Stimulated activated memory B cell treated with anti-CD40 and anti-IgM and Interleukin-4, amounts not matched to agents 10 μg/mL and 1 μg/mL and 100 μg/mL, for 72 hours (primary cell): ENCODE data around the gene ASGR1.
A peak's percentile ranks its signal among the peaks of the same experiment; 100 is the strongest.
"Not testable (repeated sequence)": the region's sequence is repeated elsewhere in the genome, so short reads cannot be mapped to it uniquely, and the experiment has no call there.

Source experiments
- ATAC-seq: fragments of 150-1000 bp; cut with Tn5 transposase; 2 replicates; pipeline ENCODE4 v1.10.0; 2021
- H3K27ac Mint-ChIP-seq: one replicate; pipeline ENCODE4 v1.8.0; 2022; ENCODE audit warnings: mild to moderate bottlenecking, mixed read lengths
- H3K27me3 Mint-ChIP-seq: one replicate; pipeline ENCODE4 v1.8.0; 2022; ENCODE audit warnings: mixed read lengths
- H3K36me3 Mint-ChIP-seq: one replicate; pipeline ENCODE4 v1.8.0; 2022; ENCODE audit warnings: mixed read lengths
- H3K4me1 Mint-ChIP-seq: one replicate; pipeline ENCODE4 v1.8.0; 2022; ENCODE audit warnings: mixed read lengths
- H3K4me3 Mint-ChIP-seq: one replicate; pipeline ENCODE4 v1.8.0; 2022; ENCODE audit warnings: mild to moderate bottlenecking, moderate library complexity, mixed read lengths
- H3K9me3 Mint-ChIP-seq: one replicate; pipeline ENCODE4 v1.8.0; 2022; ENCODE audit warnings: mixed read lengths

Gene ASGR1

DNA sequence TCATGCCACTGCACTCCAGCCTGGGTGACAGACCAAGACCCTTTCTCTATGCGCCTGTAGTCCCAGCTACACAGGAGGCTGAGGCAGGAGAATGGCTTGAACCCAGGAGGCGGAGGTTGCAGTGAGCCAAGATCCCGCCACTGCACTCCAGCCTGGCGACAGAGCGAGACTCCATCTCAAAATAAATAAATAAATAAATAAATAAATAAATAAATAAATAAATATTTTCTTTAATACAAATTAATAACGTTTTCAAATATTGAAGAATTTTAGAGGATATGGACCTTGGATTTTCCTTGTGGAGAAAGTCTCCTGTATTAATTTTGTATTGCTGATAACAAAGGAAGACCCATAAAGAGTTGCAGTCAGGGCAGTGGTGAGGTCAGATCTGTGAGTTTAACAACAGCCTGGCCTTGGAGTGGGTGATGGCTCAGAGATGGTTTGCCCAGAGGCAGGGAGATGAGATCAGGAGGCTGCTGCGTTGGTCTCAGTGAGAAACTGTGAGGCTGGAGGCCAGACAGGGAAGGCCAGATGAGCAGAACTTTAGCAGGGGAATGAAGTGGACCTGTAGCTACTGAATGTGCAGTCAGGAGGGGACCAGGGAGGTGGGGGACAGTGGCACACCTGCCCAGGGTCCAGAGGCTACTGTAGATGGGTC, 4.4 kb upstream of the ASGR1 start:
- peaks cover 7% of the 10 kb centered on the region for H3K4me1 Mint-ChIP-seq
- H3K9me3 Mint-ChIP-seq: no peaks in the 10 kb centered on the region
- no peaks in the 10 kb centered on the region for H3K36me3 Mint-ChIP-seq
- H3K4me3 Mint-ChIP-seq: no peak overlapping the region
- H3K27me3 Mint-ChIP-seq: peaks cover 9% of the 10 kb centered on the region
- no peak overlapping the region for H3K27ac Mint-ChIP-seq
- ATAC-seq: no peak

DNA sequence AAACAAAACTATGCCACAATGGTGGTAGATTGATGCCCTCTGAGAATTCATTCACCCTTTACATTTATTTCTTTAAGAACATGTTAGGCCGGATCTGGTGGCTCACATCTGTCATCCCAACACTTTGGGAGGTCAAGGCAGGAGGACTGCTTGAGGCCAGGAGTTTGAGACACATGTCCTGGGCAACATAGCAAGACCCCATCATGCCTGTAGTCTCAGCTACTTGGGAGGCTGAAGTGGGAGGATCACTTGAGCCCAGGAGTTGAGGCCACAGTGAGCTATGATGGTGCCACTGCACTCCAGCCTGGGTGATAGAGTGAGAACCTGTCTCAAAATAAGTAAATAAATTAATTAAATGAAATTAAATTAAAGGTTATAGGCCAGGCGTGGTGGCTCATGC, 2.9 kb upstream of the ASGR1 start:
- Mint-ChIP-seq H3K4me1 (peaks cover 12% of the 10 kb centered on the region), H3K27me3 (peaks cover 18% of the 10 kb centered on the region)
- ATAC-seq, H3K4me3 Mint-ChIP-seq, H3K36me3 Mint-ChIP-seq, H3K9me3 Mint-ChIP-seq, H3K27ac Mint-ChIP-seq: not testable (repeated sequence)

DNA sequence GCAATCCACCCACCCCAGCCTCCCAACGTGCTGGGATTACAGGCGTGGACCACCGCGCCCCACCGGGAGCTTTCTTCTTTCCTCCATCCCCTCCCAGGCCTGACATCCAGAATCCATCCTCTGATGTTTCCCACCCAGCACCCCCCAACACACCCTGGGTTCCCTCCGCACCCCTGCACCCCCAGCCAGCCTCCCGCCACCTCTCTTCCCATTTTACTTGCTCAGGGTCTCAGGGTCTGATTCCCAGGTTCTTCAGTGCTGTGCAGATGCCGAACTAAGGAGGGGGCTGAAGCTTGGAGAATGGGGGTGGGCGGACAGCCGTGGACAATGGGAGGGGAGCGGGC, 225 bp downstream of the ASGR1 start:
- ATAC-seq: no peak
- no peaks in the 10 kb centered on the region for H3K36me3 Mint-ChIP-seq
- H3K9me3 Mint-ChIP-seq: no peaks in the 10 kb centered on the region
- H3K27me3 Mint-ChIP-seq: peaks cover 10% of the 10 kb centered on the region
- H3K4me3 Mint-ChIP-seq: no peak overlapping the region
- peaks cover 6% of the 10 kb centered on the region for H3K4me1 Mint-ChIP-seq
- H3K27ac Mint-ChIP-seq: no peak overlapping the region

DNA sequence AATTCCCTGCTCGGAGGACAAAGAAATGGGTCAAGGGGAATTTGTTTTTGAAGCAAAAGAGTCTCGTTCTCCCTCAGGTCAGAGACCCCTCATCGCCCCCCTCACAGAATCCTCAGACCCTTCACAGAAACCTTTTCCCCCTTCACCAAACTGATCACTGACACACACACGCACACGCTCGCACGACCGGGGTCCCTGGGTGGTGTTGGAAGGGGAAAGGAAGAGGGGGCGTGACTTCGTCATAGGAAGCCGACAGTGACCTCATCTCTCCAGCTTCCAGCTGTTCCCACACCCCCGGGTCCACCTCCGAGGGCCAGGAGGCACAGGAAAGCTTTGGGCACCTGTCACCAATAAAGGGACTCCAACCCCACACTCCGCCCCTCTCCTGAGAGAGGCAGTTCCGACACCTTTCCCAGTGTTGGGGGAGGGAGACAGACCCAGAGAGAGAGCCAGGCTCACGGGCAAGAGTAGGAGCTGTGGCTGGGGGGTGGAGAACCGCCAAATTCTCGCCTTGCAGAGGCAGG, 1.2 kb downstream of the ASGR1 start:
- no peak for ATAC-seq
- peaks cover 10% of the 10 kb centered on the region for H3K27me3 Mint-ChIP-seq
- no peak overlapping the region for H3K4me3 Mint-ChIP-seq
- H3K36me3 Mint-ChIP-seq: no peaks in the 10 kb centered on the region
- no peaks in the 10 kb centered on the region for H3K9me3 Mint-ChIP-seq
- peaks cover 6% of the 10 kb centered on the region for H3K4me1 Mint-ChIP-seq
- H3K27ac Mint-ChIP-seq: no peak overlapping the region

DNA sequence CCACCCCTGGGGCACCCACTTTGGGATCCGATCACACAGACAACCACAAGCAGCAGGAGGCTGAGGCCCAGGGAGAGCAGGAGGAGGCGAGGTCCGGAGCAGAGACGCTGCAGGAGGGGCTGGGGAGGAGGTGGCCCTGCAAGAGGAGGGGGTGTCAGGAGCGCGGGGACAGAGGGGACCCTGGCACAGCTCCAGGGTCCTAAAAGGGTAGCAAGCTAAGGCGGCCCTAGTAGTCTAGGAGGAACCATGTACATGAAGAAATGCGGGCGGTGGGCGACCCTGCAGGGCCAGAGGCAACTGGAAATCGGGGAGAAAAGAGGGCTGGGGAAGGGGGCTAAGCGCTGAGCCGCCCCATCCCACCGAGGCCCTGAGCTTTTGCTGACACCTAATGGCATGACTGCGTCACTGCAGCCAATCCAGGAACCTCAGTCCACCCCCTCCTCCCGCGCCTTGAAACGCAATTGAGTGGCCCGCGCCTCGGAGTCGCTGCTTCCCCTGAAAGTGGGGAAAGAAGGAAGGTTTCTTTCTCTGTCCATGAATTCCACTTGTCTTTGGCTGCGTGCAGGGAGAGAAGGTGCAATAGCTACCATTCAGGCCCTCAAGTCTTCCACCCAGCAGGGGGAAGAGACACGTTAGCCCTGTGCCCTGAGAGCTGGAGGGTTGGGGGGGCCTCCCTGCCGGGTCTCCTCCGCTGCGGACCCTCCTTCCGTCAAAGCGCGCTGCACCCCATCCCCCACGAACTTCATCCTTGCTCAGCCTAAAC, 1.8 kb downstream of the ASGR1 start:
- Mint-ChIP-seq H3K27ac (no peak overlapping the region), H3K4me1 (peaks cover 6% of the 10 kb centered on the region), H3K27me3 (peaks cover 10% of the 10 kb centered on the region), H3K36me3 (no peaks in the 10 kb centered on the region), H3K4me3 (no peak overlapping the region), H3K9me3 (no peaks in the 10 kb centered on the region)
- peak; percentile 72 for ATAC-seq

DNA sequence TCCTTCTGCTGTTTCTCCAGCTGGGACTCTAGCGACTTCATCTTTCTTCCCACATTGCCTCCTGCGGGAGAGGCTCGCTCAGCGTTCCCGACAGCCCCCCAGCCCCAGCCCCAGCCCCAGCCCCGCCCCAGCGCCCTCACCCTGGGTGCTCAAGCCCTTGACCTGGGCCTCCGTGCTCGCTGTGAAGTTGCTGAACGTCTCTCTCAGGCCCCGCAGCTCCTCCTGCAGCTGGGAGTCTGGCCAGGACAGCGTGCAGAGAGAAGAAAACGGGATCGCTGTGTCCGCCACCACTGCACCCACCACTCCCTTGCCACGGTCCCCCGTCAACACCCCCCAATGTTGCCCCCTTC, 2.4 kb downstream of the ASGR1 start:
- Mint-ChIP-seq H3K36me3 (no peaks in the 10 kb centered on the region), H3K27ac (no peak overlapping the region)

DNA sequence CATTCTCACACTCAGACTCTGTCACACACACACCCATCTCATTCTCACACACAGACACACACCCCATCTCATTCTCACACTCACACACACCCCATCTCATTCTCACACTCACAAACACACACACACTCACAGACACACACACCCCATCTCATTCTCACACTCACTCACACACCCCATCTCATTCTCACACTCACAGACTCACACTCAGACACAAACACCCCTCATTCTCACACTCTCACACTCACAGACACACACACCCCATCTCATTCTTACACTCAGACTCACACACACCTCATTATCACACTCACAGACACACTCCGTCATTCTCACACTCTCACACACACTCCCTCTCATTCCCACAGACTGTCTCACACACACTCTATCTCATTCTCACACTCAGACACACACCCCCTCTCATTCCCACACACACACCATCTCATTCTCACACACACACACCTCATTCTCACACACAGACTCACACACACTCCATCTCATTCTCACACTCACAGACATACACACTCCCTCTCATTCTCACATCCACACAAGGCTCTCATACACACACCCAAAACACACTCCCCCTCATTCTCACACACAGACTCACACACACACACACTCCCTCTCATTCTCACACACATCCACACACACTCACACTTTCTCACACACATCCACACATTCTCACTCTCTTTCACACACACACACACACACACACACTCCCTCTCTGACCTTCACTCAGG, 2.9 kb downstream of the ASGR1 start:
- no peak overlapping the region for H3K4me3 Mint-ChIP-seq
- peaks cover 10% of the 10 kb centered on the region for H3K27me3 Mint-ChIP-seq
- no peak for ATAC-seq
- no peak overlapping the region for H3K27ac Mint-ChIP-seq
- no peaks in the 10 kb centered on the region for H3K36me3 Mint-ChIP-seq
- H3K4me1 Mint-ChIP-seq: peaks cover 6% of the 10 kb centered on the region
- no peaks in the 10 kb centered on the region for H3K9me3 Mint-ChIP-seq

More for the DNA sequence above, 2.4 kb downstream of the ASGR1 start:
- H3K4me1 Mint-ChIP-seq: peaks cover 6% of the 10 kb centered on the region
- H3K9me3 Mint-ChIP-seq: no peaks in the 10 kb centered on the region
- H3K4me3 Mint-ChIP-seq: no peak overlapping the region
- peaks cover 10% of the 10 kb centered on the region for H3K27me3 Mint-ChIP-seq
- no peak for ATAC-seq

DNA sequence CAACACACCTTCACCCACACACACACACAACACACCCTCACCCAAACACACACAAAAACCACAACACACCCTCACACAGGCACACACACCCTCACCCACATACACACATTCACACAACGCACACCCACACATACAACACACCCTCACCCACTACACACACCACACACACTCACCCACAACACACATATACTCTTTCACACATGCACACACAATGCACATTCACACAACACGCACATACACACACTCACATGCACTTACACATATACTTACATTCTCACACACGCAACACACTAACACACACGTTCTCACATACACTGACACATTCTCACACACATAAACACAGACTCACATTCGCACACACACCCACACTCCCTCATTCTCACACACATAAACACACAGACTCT, 3.8 kb downstream of the ASGR1 start:
- Mint-ChIP-seq H3K36me3 (no peaks in the 10 kb centered on the region), H3K4me3 (no peak overlapping the region), H3K27ac (no peak overlapping the region), H3K27me3 (peaks cover 10% of the 10 kb centered on the region), H3K4me1 (peaks cover 6% of the 10 kb centered on the region), H3K9me3 (no peaks in the 10 kb centered on the region)
- ATAC-seq: no peak

DNA sequence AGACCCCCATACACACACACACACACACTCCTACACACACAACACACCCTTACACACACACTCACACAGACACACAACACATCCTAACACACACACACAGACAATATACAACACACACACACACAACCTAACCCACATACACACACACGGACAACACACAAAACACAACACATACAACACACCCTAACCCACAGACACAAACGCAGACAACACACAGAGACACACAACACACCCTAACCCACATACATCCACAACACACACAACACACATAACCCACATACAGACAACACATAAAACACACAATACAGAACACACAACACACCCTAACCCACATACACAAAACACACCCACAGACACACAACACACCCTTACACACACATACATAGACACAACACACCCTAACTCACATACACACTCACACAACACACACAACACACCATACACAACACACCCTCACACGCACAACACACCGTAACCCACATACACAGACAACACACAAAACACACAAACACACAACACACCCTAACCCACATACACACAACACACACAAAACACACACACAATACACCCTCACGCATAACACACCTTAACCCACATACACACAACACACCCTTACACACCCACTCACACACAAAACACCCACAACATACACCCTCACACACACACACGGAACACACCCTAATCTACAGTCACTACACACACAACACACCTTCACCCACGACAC, 4.4 kb downstream of the ASGR1 start:
- Mint-ChIP-seq H3K4me1 (peaks cover 6% of the 10 kb centered on the region), H3K9me3 (no peaks in the 10 kb centered on the region), H3K4me3 (no peak overlapping the region), H3K27ac (no peak overlapping the region), H3K27me3 (peaks cover 10% of the 10 kb centered on the region), H3K36me3 (no peaks in the 10 kb centered on the region)
- no peak for ATAC-seq

DNA sequence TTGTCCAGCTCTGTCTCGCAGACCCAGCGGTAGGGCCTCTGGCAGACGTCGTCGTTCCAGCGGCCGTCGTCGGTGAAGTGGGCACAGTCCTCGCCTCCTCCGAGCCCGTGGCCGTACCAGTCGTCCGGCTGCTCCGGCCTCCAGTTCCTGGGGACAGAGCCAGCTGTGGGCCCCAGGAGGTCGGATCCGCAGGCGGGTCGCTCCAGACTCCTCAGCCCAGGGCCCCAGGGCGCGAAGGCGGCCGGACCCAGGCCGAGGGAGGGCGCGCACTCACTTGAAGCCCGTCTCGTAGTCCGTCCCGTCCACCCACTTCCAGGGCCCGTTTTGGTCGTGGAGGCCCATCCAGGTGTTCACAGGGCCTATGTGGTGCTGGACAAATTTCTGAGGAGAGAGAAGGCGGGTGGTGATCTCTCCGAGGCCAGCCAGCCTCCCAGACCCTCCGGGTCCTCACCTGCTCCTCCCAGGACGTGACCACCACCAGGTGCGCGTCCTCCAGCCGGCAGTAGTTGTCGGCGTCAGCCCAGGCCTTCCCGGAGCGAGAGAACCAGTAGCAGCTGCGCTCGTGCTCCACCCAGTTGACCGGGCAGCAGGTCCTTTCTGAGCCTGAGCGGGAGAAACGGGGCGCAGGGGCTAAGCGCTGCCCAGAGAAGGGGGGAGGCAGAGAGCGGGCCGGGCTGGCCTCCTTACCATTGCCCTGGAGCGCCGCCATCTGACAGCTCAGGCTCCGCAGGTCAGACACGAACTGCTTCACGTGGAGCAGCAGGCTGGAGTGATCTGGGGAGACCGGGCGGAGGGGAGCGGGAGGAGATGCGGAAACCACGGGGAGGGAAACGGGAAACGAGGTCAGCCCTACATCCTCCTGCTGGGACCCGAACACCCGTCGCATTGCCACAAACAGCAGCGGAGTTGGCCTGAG, 5.2 kb downstream of the ASGR1 start:
- no peak overlapping the region for H3K4me3 Mint-ChIP-seq

DNA sequence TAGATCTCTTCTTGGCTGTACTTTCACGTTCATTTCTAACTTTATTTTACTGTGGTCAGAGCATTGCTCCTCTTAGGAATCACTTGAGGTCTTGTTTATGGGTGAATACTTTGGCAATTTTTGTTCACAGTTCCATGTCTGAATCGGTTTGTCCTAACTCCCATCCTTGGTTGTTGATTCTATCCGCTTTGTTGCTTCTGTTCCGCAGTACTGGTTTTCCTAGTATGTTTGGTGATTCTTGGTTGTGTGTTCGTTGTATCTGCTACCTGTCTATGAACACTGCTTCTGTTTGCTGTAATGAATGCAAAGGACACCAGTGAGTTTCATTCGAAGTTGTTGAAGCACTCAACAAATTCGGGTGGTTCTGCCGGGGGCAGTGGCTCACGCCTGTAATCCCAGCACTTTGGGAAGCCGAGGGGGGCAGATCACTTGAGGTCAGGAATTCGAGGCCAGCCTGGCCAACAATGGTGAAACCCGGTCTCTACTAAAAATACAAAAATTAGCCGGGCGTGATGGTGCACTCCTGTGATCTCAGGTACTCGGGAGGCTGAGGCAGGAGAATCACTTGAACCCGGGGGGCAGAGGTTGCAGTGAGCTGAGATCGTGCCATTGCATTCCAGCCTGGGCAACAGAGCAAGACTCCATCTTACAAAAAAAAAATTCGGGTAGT, 6.5 kb downstream of the ASGR1 start:
- H3K27ac Mint-ChIP-seq, H3K27me3 Mint-ChIP-seq, H3K4me1 Mint-ChIP-seq, ATAC-seq, H3K4me3 Mint-ChIP-seq, H3K36me3 Mint-ChIP-seq, H3K9me3 Mint-ChIP-seq: not testable (repeated sequence)

More for the DNA sequence above, 5.2 kb downstream of the ASGR1 start:
- peaks cover 10% of the 10 kb centered on the region for H3K27me3 Mint-ChIP-seq
- no peaks in the 10 kb centered on the region for H3K36me3 Mint-ChIP-seq
- H3K27ac Mint-ChIP-seq: no peak overlapping the region
- H3K9me3 Mint-ChIP-seq: peaks cover 3% of the 10 kb centered on the region
- peak; percentile 41 for ATAC-seq
- H3K4me1 Mint-ChIP-seq: peaks cover 6% of the 10 kb centered on the region

DNA sequence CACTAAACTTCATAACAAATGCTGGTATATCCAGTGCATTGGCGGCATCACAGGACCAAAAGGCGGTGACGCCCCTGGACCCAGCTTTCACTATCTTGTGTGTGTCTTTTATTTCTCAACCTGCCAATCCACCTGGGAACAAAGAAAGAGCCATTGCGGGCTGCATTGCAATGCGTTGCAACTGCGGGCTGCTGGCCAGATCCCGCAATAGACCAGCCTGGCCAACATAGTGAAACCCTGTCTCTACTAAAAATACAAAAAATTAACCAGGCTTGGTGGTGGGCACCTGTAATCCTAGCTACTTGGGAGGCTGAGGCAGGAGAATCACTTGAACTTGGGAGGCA, 9.6 kb downstream of the ASGR1 start:
- not testable (repeated sequence) for H3K27ac Mint-ChIP-seq, ATAC-seq, H3K4me1 Mint-ChIP-seq, H3K4me3 Mint-ChIP-seq, H3K36me3 Mint-ChIP-seq, H3K9me3 Mint-ChIP-seq
- H3K27me3 Mint-ChIP-seq: peaks cover 23% of the 10 kb centered on the region

DNA sequence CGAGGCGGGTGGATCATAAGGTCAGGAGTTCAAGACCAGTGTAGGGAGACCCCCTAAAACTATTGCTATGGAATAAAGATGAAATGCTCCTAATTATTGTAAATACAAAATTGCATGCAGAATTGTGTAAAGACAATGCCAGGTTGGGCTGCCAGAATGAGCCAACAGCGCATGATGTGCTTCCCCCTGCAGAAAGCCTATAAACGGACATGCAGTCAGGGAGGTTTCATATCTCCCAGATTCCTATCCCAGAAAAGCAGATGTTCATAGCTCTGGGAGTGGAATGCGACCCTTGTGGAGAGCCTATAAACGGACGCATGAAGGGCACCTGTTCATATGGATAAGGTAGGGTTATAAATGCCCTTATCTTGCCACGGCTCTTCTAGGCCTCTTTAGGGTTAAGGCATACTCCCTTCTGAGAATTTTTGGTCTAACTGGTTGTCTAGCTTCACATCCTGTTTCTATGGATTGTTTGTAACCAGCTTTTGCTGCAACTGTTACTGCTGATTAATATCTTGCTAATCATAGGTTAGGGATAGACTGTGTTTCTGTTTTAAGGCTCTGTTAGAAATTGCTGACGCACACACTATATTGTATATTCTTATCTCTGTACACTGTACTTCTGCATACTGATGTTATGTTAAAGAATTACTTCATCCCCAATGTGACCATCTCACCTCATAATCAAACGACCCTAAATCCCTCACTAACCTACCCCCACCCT, 10.2 kb downstream of the ASGR1 start:
- H3K36me3 Mint-ChIP-seq, H3K27ac Mint-ChIP-seq, ATAC-seq, H3K4me3 Mint-ChIP-seq, H3K4me1 Mint-ChIP-seq, H3K9me3 Mint-ChIP-seq: not testable (repeated sequence)
- peaks cover 27% of the 10 kb centered on the region for H3K27me3 Mint-ChIP-seq
